Pulmonary artery endothelial cell (primary cell): ENCODE data around the gene ODAD2. TPM values are rescaled to one million over a fixed set of nuclear protein-coding genes. Genes with fewer than 3 reads are reported as not detected.
"Not testable (repeated sequence)": the region's sequence is repeated elsewhere in the genome, so short reads cannot be mapped to it uniquely, and the experiment has no call there.

ENCODE experiments used
- DNase-seq: peaks from one replicate; pipeline ENCODE4 v3.0.0-alpha.2; 2011; ENCODE audit warnings: low read depth, low spot score
- total RNA-seq: library from RNA; depleted of rRNA; stranded (reverse); fragments of >200 nt; gene quantifications from 2 replicates; pipeline ENCODE4 v1.2.3, GENCODE V29; 2014

ODAD2 gene
- total RNA-seq, 1 donor from 2014 or later = 0.20 TPM

DNA sequence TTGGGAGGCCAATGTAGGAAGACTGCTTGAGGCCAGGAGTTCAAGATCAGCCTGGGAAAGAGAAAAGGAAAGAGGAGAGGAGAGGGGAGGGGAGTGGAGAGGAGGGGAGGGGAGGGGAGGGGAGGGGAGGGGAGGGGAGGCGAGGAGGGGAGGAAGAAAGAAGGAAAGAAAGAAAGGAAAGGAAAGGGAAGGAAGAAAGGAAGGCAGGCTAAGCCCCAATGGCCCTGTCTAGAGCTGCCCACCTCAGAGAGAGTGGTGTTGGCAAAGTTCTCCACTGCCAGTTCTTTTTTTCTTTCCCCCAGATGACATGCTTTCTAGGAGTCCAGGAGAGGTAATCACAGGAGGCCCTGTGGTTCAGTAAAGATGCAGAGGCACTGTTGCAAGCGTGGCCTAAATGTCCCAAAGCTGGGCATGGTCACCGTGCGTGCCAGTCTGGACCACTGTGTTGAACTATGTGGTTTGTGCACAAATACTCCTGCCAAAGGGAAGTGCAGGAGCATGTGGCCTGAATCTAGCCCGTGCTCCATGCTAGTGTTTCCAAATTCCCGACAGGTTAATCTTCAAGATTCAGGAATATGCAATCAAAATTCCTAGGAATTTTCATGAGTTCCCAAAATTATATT, 39.7 kb downstream of the ODAD2 start:
- no peak for DNase-seq

DNA sequence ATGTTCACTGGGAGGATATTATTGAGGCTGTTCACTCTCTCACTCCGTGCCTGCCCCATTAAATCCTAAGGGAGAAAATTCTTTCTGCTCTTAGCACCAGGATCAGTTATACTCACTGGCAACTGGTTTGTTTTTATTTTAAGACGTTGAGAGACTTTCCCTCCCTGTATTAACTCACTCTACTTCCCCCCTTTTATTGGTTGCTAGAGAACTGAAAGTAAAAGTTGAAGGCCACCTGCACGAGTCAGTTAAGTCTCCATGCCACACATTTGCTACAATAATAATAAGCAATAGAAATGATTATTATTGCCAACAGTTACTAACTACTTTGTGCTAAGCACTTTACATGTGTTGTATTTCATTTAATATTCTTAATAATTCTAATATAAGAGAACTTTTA, 40.5 kb downstream of the ODAD2 start:
- not testable (repeated sequence) for DNase-seq

DNA sequence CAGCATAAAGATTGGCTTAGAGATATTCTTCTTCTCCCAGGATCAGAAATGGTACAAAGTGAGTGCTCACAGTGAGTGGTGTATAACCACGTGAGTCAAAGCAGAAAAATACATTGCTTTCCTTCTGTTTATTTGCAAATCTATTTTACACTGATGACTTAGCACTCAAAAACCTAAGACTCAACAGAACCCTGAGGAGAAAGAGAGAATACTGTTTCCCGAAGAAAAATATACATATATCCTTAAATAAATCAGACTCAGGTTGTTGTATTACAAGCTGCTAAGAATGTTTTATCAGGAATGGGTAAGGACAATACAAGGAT, 48.7 kb downstream of the ODAD2 start:
- DNase-seq = no peak

GRCh38 chr10:27949528-27950241, 49.2 kb downstream of the ODAD2 start:
- no peak for DNase-seq

GRCh38 chr10:27948186-27948585, 50.7 kb downstream of the ODAD2 start:
- no peak for DNase-seq

DNA sequence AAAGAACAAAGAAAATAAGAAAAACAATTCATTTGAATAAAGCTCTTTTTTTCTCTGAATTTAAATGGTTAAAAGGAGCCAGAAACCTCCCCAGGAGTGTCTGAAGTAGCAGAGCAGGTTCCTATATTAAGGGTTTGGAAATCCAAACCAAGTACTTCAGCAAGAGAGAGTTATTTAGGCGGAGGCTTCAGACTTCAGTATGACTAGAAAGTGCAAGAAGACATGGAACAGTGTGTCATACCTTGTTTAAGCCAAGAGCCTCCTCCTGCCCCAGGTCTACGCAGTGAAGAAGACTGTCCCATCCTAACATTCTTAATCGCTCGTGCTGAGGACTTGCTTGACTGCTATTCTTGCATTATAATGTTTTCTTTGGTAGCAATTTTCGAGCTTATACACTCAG, 51.3 kb downstream of the ODAD2 start:
- DNase-seq = no peak

DNA sequence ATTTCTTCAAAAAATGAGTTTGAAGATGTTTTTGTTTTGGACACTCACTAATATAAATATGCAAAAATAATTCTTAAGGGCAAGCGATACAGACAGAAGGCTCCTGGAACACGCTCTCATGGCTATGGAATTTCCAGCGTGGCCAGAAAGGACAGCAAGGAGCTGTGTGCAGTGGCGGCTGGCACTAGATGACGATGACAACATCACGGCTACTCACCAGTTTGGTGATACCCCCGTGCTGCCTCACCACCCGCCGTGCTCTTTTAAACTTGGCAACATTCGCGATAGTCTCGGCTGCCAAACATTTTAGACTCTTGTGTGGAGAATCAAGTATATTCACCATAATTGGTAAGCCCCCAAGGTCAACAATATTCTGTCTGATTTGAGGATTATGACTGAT, 54.9 kb downstream of the ODAD2 start:
- DNase-seq = no peak

- no peak for DNase-seq
These were observed 84.0 kb downstream of the ODAD2 start for GRCh38 chr10:27914888-27915287.

DNA sequence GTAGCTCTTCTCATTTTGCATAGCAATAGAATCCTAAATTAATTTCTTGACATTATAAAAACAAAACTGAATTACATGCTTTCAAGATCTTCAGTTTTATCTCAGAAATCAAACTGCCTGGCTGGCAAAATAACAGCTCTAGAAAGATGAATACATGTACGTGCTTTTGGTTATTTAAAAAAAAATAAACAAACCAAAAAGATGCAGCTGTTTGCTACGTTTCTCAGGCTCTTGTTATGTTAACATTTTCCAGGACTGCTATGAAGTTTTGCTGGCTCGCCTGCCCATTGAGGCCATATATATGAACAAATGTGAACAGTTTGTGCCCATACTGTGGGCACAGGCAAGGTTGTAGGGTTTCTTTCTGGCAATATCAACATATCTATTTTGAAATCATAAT, 86.6 kb downstream of the ODAD2 start:
- DNase-seq = no peak

- no peak for DNase-seq
These were observed 87.3 kb downstream of the ODAD2 start for GRCh38 chr10:27911539-27911938.

DNA sequence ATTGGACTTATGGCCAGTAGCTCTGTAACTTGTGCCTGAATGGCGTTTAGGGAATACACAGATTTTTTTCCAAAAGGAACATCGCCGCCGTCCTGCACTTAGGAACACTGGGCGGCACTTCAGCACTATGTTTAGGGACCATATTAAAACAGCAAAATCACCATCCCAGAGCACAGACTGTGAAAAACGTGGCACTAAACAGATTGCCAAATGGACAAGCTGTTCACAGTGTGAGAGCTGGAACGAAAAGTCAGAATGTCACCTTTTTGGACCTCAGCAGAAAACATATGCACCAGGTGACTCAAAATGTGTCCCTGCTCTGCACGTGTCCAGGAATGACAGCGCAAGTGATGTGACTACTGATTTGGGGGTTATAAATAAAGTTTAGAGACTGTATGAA, 87.9 kb downstream of the ODAD2 start:
- no peak for DNase-seq

GRCh38 chr10:27908231-27908630, 90.6 kb downstream of the ODAD2 start:
- DNase-seq = no peak

DNA sequence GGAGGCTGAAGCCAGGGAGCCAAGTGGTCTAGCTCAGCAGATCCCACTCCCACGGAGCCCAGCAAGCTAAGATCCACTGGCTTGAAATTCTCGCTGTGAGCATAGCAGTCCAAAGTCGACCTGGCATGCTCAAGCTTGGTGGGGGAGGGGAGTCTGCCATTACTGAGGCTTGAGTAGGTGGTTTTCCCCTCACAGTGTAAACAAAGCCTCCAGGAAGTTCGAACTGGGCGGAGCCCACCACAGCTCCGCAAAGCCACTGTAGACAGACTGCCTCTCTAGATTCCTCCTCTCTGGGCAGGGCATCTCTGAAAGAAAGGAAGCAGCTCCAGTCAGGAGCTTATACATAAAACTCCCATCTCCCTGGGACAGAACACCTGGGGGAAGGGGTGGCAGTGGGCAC, 99.4 kb downstream of the ODAD2 start:
- DNase-seq = not testable (repeated sequence)

DNA sequence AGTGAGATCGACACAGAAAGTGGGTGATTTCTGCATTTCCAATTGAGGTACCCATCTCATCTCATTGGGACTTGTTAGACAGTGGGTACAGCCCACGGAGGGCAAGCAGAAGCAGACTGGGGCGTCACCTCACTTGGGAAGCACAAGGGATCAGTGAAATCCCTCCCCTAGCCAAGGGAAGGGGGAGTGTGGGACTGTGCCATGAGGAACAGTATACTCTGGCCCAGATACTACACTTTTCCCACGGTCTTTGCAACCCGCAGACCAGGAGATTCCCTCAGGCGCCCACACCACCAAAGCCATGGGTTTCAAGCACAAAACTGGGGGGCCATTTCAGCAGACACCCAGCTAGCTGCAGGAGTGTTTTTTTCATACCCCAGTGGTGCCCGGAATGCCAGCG, 99.8 kb downstream of the ODAD2 start:
- DNase-seq = no peak

DNA sequence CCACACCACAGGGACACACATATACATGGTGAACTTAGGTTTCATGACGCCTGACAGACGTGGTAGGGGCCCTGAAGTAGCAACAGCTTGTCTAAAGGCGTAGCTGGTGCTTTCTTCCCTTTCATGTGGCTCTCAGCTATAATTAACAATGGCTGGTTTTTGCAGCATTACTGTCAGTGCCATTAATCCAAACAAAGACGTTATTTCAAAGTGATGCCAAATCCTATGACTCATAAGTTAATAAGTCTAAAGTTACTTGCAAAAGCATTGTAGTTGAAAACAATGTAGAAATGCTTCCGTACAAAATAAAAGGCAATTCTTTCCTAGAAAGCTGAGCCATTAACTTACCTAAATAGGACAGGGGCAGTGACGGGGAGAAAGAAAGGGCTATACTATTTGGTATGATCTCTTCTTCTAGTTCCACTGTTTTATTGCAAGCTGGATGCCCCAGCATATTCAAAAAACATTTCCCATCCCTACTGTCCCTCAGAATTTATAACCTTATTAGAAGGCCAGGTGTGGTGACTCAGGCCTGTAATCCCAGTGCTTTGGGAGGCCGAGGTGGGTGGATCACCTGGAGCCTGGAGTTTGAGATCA, 105.4 kb downstream of the ODAD2 start:
- peak; percentile 35 for DNase-seq

GRCh38 chr10:27890971-27891370, 107.9 kb downstream of the ODAD2 start:
- no peak for DNase-seq

GRCh38 chr10:27889518-27889917, 109.4 kb downstream of the ODAD2 start:
- DNase-seq = no peak

GRCh38 chr10:27884185-27884641, 114.7 kb downstream of the ODAD2 start:
- no peak for DNase-seq

- no peak for DNase-seq
These were observed 120.6 kb downstream of the ODAD2 start for GRCh38 chr10:27878281-27878680.

DNA sequence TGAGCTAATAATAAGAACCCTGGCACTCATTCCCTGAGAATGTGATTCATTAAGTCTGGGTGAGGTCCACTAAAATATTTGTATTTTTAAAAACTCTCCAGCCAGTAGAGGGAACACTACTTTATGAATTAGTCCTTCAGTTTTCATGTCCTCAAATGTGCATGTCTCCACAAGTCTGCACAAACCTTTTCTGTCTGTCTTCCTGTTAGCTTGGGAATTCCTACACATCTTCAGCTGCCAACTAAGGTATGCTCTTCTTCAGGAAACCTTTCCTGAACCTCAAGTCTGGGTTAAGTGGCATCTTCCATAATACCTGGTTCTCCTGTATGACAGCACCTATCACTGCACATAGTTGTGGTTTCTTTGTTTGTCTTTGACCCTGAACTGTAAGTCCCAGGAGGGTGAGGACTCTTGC, 133.7 kb downstream of the ODAD2 start:
- no peak for DNase-seq

- no peak for DNase-seq
These were observed 137.1 kb downstream of the ODAD2 start for GRCh38 chr10:27861781-27862180.

DNA sequence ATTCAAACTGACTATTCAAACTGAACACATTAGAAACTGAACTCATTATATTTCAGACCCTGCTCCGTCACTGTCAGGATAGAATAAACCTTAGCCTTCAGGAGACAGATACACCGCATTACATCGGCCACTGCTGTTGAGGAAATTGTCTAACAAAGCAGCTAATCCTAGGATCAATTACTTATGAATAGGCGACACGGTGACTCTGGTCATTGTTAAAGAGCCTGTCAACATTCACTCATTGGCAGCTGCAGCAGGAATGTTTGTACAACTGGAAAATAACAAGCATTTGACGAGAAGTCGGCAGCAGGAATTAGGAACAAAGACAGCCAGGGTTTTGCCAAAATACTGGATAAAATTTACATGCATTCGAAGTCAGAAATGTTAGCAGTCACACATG, 141.3 kb downstream of the ODAD2 start:
- no peak for DNase-seq

GRCh38 chr10:27844223-27844622, 154.7 kb downstream of the ODAD2 start:
- no peak for DNase-seq
